H1 (cell line): ENCODE measurements around the gene KCNMA1.

Experiments used
- CEBPB ChIP-seq: IDR thresholded peaks from 2 replicates; pipeline ENCODE4 v1.6.1; 2012; ENCODE audit warnings: low read depth, low read length
- CHD2 ChIP-seq: IDR thresholded peaks from 2 replicates; pipeline ENCODE4 v1.6.1; 2012; ENCODE audit warnings: low read length, improper control_type of control experiment
- CTBP2 ChIP-seq: IDR thresholded peaks from 2 replicates; pipeline ENCODE4 v1.7.0; 2011; ENCODE audit warnings: borderline replicate concordance, mild to moderate bottlenecking, moderate library complexity, mixed read lengths, low read length; ENCODE audit not compliant: insufficient read depth, insufficient read length
- POLR2A ChIP-seq, 2 experiments: IDR thresholded peaks; 1 replicate in 1 of 2; 2 replicates in 1 of 2; pipeline ENCODE4 v1.6.1; 2011; ENCODE audit warnings: low read depth in 2 of 2, low read length in 2 of 2, mild to moderate bottlenecking in 2 of 2; ENCODE audit errors: control extremely low read depth in 1 of 2
- POLR2AphosphoS5 ChIP-seq: IDR thresholded peaks from 2 replicates; pipeline ENCODE4 v1.6.1; 2011; ENCODE audit warnings: low read depth, low read length
- SAP30 ChIP-seq: fragments of 300-600 bp; sonication (generic); IDR thresholded peaks from 2 replicates; pipeline ENCODE4 v1.7.1; 2012; ENCODE audit warnings: low read length, moderate library complexity, mild to moderate bottlenecking, inconsistent platforms; ENCODE audit not compliant: insufficient read depth, insufficient replicate concordance
- SRF ChIP-seq: IDR thresholded peaks from 2 replicates; pipeline ENCODE4 v1.6.1; 2011; ENCODE audit warnings: mild to moderate bottlenecking, low read depth, low read length, moderate library complexity
- TAF1 ChIP-seq: IDR thresholded peaks from 2 replicates; pipeline ENCODE4 v1.6.1; 2011; ENCODE audit warnings: mild to moderate bottlenecking, low read depth, low read length
- TEAD4 ChIP-seq: IDR thresholded peaks from 2 replicates; pipeline ENCODE4 v1.6.1; 2012; ENCODE audit warnings: low read depth, low read length, inconsistent platforms, mixed read lengths
- ZNF274 ChIP-seq: IDR thresholded peaks from 2 replicates; pipeline ENCODE4 v1.7.0; 2012; ENCODE audit warnings: low read length, borderline replicate concordance; ENCODE audit errors: extremely low read depth
- TF ChIP-seq, protein P1 (sequence below): IDR thresholded peaks from 2 replicates; pipeline ENCODE4 v1.6.1; 2012; ENCODE audit warnings: inconsistent platforms
- TF ChIP-seq, protein P2 (sequence below), 3 experiments: IDR thresholded peaks; 1 replicate in 2 of 3; 2 replicates in 1 of 3; pipeline versions ENCODE4 v1.5.1 to v1.6.1; 2011; ENCODE audit warnings: low read length in 3 of 3, mild to moderate bottlenecking in 3 of 3, inconsistent platforms in 2 of 3, low read depth in 1 of 3, moderate library complexity in 1 of 3; ENCODE audit not compliant: insufficient read depth in 1 of 3; ENCODE audit errors: control extremely low read depth in 1 of 3

DNA sequence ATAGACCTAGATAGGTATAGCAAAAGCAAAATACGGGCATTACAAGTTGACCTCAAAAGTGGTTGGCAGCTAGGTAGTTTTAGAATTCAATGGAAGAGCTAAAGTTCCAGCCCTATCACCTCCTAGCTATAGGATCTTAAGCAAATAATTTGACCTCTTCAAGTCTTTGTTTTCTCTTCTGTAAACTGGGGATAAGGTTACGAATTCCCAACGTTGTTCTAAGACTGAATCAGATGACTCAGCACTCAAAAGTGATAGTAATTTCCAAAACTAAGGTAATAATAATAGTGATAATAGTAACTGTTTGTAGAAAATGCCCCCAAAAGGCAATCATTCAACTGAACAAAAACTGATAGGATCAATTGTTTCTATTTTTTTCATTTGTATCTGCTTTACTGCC lies 445.2 kb downstream of the KCNMA1 start:
- no peak for TF ChIP-seq ZNF274
- TF ChIP-seq CTBP2 = no peak
- no peak for TF ChIP-seq CEBPB
- no peak for TF ChIP-seq SRF
- no peak for TF ChIP-seq TEAD4
- no peak for TF ChIP-seq TAF1
- TF ChIP-seq, protein P1, sequence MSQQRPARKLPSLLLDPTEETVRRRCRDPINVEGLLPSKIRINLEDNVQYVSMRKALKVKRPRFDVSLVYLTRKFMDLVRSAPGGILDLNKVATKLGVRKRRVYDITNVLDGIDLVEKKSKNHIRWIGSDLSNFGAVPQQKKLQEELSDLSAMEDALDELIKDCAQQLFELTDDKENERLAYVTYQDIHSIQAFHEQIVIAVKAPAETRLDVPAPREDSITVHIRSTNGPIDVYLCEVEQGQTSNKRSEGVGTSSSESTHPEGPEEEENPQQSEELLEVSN = no peak
- no peak for TF ChIP-seq POLR2A (IDR thresholded peaks at IDR 0.05; ENCODE audit: control extremely low read depth in 1 of 2, low read depth in 2 of 2, low read length in 2 of 2)
- TF ChIP-seq CHD2 = no peak
- TF ChIP-seq SAP30 = no peak
- TF ChIP-seq, protein P2, sequence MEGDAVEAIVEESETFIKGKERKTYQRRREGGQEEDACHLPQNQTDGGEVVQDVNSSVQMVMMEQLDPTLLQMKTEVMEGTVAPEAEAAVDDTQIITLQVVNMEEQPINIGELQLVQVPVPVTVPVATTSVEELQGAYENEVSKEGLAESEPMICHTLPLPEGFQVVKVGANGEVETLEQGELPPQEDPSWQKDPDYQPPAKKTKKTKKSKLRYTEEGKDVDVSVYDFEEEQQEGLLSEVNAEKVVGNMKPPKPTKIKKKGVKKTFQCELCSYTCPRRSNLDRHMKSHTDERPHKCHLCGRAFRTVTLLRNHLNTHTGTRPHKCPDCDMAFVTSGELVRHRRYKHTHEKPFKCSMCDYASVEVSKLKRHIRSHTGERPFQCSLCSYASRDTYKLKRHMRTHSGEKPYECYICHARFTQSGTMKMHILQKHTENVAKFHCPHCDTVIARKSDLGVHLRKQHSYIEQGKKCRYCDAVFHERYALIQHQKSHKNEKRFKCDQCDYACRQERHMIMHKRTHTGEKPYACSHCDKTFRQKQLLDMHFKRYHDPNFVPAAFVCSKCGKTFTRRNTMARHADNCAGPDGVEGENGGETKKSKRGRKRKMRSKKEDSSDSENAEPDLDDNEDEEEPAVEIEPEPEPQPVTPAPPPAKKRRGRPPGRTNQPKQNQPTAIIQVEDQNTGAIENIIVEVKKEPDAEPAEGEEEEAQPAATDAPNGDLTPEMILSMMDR (IDR thresholded peaks at IDR 0.05; ENCODE audit: control extremely low read depth in 1 of 3, insufficient read depth in 1 of 3, low read depth in 1 of 3, low read length in 3 of 3) = no peak
- no peak for TF ChIP-seq POLR2AphosphoS5
